Measurements from ENCODE around the gene FNDC3B. TPM values are rescaled to one million over a fixed set of nuclear protein-coding genes. Genes with fewer than 3 reads are reported as not detected.

FNDC3B gene
- total and polyA plus RNA-seq, 5 donors from 2014 or later = 6.8 to 31.8 (median 11.7) TPM

DNA sequence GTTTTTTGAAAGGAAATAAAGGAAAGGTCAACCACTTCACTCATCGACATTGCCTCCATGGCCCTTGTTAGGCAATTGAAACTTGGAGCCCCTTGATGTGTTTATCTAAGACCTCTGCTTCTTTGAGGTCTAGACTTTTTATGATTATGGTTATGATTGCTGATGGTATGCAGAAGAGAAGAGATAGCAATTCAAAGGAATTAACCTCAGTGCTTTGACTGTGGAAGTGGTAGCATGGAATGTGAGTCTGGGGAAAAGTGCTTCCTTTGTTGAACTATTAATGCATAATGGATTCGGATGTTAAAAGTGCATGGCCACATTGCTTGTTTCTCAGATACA lies 46.1 kb downstream of the FNDC3B start:
- H3K27ac Mint-ChIP-seq = no peak overlapping the region
- Histone ChIP-seq H3K27me3 (ENCODE audit: control insufficient read depth, insufficient read depth, low read length) (no peaks in the 10 kb centered on the region), H3K36me3 (ENCODE audit: control insufficient read depth, insufficient read depth, low read length) (peaks cover 4% of the 10 kb centered on the region), H3K27ac (ENCODE audit: insufficient read depth, low read length, poor library complexity, severe bottlenecking) (no peak overlapping the region), H3K4me3 (ENCODE audit: low read depth, low read length) (no peak overlapping the region), H3K4me1 (ENCODE audit: control insufficient read depth, insufficient read depth, low read length, poor library complexity, severe bottlenecking) (peaks cover 12% of the 10 kb centered on the region), H3K9me3 (ENCODE audit: control insufficient read depth in 2 of 2, low read length in 2 of 2) (no peaks in the 10 kb centered on the region)
- no peaks in the 10 kb centered on the region for H3K27me3 Mint-ChIP-seq
- H3K4me1 Mint-ChIP-seq = peaks cover 35 to 44% (median 39%) of the 10 kb centered on the region in 4 donors
- ATAC-seq (ENCODE audit: low read depth in 2 of 2) = no peak
- no peak overlapping the region for H3K4me3 Mint-ChIP-seq
- H3K9me3 Mint-ChIP-seq = peaks cover 0 to 1% (median 0%) of the 10 kb centered on the region in 7 donors
- DNase-seq = no peak
- H3K36me3 Mint-ChIP-seq = peaks cover 10% of the 10 kb centered on the region

DNA sequence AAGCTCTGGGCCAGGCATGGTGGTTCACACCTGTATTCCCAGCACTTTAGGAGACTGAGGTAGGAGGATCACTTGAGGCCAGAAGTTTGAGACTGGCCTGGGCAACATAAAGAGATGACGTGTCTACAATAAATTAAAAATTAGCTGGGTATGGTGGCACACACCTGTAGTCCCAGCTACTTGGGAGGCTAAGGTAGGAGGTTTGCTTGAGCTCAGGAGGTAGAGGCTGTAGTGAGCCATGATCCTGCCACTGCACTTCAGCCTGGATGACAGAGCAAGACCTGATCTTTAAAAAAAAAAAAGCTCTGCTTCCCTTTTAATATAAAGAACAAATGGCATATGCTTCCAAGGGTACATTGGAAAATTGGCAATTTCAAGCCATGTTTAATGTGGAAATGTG lies 46.7 kb downstream of the FNDC3B start:
- H3K4me1 Mint-ChIP-seq = peaks cover 30 to 43% (median 39%) of the 10 kb centered on the region in 4 donors
- Histone ChIP-seq H3K27ac (ENCODE audit: insufficient read depth, low read length, poor library complexity, severe bottlenecking) (no peak overlapping the region), H3K4me3 (ENCODE audit: low read depth, low read length) (no peak overlapping the region), H3K27me3 (ENCODE audit: control insufficient read depth, insufficient read depth, low read length) (no peaks in the 10 kb centered on the region), H3K36me3 (ENCODE audit: control insufficient read depth, insufficient read depth, low read length) (peaks cover 4% of the 10 kb centered on the region), H3K9me3 (ENCODE audit: control insufficient read depth in 2 of 2, low read length in 2 of 2) (no peaks in the 10 kb centered on the region), H3K4me1 (ENCODE audit: control insufficient read depth, insufficient read depth, low read length, poor library complexity, severe bottlenecking) (peaks cover 12% of the 10 kb centered on the region)
- ATAC-seq (ENCODE audit: low read depth in 2 of 2) (no peak), DNase-seq (no peak)
- H3K4me3 Mint-ChIP-seq = no peak overlapping the region
- H3K9me3 Mint-ChIP-seq = peaks cover 0 to 1% (median 0%) of the 10 kb centered on the region in 7 donors
- peaks cover 10% of the 10 kb centered on the region for H3K36me3 Mint-ChIP-seq
- H3K27me3 Mint-ChIP-seq = no peaks in the 10 kb centered on the region
- no peak overlapping the region for H3K27ac Mint-ChIP-seq

DNA sequence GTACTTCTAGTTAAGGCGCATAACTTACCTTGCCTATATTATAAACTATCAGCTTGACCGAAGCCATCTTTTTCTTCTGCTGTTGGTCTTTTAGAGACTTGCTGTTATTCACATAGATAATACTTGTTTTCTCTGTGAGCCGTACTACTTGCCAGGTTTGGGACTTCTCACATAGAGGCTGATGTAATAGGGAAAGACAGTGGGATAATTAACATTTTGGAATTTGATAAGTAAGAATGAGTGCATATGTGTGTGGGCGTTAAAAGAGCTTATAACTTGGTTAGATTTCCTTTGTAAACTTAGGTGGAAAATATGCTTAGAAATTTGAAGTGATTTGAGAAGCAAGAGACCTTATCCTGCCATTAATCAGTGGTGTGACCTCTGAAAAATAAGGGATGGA lies 47.8 kb downstream of the FNDC3B start:
- no peak overlapping the region for H3K4me3 Mint-ChIP-seq
- no peak for ATAC-seq (ENCODE audit: low read depth in 2 of 2)
- H3K27ac ChIP-seq (ENCODE audit: insufficient read depth, low read length, poor library complexity, severe bottlenecking) = no peak overlapping the region

DNA sequence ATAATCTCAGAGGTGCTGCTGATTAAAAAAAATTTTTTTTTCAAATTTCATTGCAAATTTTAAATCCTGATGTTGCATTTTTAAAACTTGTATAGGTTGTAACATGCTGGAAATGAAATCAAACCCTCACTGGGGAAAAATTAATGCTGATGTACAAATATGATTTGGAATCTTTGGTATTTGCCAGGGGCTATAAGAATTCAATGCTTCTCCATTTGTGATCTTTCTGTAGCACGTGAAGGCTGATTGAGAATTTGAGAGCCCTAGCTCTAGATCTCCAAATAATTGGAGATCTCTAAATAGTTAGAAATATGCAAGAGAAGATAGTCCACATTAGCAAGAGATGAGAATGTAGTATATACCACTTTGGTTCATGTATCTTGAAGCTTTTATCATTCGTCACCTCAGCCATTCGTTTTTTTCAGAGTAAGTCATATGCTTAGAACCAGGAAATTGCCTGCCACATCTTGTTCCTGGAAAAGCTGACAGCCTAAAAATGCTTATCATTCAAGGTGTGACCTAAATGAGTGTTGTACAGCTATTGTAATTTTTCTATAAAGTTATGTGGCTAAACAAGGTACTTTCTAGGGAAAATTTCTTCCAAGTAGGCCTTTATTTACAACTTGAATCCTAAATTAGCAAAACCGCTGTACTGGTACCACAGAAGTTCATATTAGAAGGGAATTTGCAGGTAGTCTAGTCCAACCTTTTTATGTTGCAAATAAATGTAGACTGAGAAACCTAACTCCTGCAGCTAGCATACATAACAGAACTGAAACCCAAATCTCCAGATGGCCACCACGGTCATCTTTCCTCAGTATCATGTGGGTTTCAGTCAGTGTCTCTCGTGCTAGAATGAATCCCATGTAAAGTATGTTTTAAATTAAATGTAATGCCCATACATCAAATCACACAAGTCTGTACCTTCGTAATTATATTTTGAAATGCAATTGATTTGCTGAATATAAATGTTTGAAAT lies 48.5 kb downstream of the FNDC3B start:
- peaks cover 33 to 54% (median 36%) of the 10 kb centered on the region in 4 donors for H3K4me1 Mint-ChIP-seq
- ATAC-seq (ENCODE audit: low read depth in 2 of 2) (peak; percentile 50 to 59), DNase-seq (peak in 1 of 3 donors; percentile 86)
- Histone ChIP-seq H3K27ac (ENCODE audit: insufficient read depth, low read length, poor library complexity, severe bottlenecking) (no peak overlapping the region), H3K4me1 (ENCODE audit: control insufficient read depth, insufficient read depth, low read length, poor library complexity, severe bottlenecking) (peaks cover 12% of the 10 kb centered on the region), H3K4me3 (ENCODE audit: low read depth, low read length) (peak overlapping the region; percentile 26), H3K36me3 (ENCODE audit: control insufficient read depth, insufficient read depth, low read length) (peaks cover 4% of the 10 kb centered on the region), H3K27me3 (ENCODE audit: control insufficient read depth, insufficient read depth, low read length) (no peaks in the 10 kb centered on the region), H3K9me3 (ENCODE audit: control insufficient read depth in 2 of 2, low read length in 2 of 2) (no peaks in the 10 kb centered on the region)
- H3K4me3 Mint-ChIP-seq = peak overlapping the region in 2 of 4 donors; percentile 4 to 24
- peaks cover 10% of the 10 kb centered on the region for H3K36me3 Mint-ChIP-seq
- no peaks in the 10 kb centered on the region for H3K27me3 Mint-ChIP-seq
- peaks cover 0 to 1% (median 0%) of the 10 kb centered on the region in 7 donors for H3K9me3 Mint-ChIP-seq
- peak overlapping the region; percentile 41 to 74 (median 56) for H3K27ac Mint-ChIP-seq

More for the DNA sequence above, 47.8 kb downstream of the FNDC3B start:
- DNase-seq = no peak
- H3K4me1 Mint-ChIP-seq = peaks cover 34 to 50% (median 36%) of the 10 kb centered on the region in 4 donors
- Histone ChIP-seq H3K27me3 (ENCODE audit: control insufficient read depth, insufficient read depth, low read length) (no peaks in the 10 kb centered on the region), H3K4me3 (ENCODE audit: low read depth, low read length) (peak overlapping the region; percentile 4), H3K36me3 (ENCODE audit: control insufficient read depth, insufficient read depth, low read length) (peaks cover 4% of the 10 kb centered on the region), H3K4me1 (ENCODE audit: control insufficient read depth, insufficient read depth, low read length, poor library complexity, severe bottlenecking) (peaks cover 12% of the 10 kb centered on the region), H3K9me3 (ENCODE audit: control insufficient read depth in 2 of 2, low read length in 2 of 2) (no peaks in the 10 kb centered on the region)
- H3K27ac Mint-ChIP-seq = peak overlapping the region in 2 of 3 donors; percentile 22 to 74
- no peaks in the 10 kb centered on the region for H3K27me3 Mint-ChIP-seq
- peaks cover 10% of the 10 kb centered on the region for H3K36me3 Mint-ChIP-seq
- H3K9me3 Mint-ChIP-seq = peaks cover 0 to 1% (median 0%) of the 10 kb centered on the region in 7 donors

DNA sequence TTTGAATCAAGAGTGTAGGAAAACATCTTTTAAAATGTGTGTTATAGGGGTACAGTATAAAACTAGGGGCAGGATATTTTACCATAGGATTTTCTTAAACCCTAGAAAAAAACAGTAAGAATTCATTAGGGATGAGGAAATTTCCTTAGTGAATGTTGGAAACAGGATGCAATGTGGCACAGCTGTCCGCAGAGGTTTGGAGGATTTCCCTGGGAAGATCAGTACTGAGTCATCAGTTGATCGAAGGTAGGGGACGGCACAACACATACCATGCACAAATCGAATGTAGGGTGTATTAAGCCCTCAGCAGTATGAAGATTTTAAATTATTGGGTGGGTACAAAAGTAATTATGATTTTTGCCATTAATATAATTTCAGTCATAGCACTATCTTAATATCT lies 49.9 kb downstream of the FNDC3B start:
- H3K27ac Mint-ChIP-seq = no peak overlapping the region
- DNase-seq = no peak
- Histone ChIP-seq H3K4me1 (ENCODE audit: control insufficient read depth, insufficient read depth, low read length, poor library complexity, severe bottlenecking) (peaks cover 12% of the 10 kb centered on the region), H3K27me3 (ENCODE audit: control insufficient read depth, insufficient read depth, low read length) (no peaks in the 10 kb centered on the region), H3K27ac (ENCODE audit: insufficient read depth, low read length, poor library complexity, severe bottlenecking) (no peak overlapping the region), H3K4me3 (ENCODE audit: low read depth, low read length) (no peak overlapping the region), H3K9me3 (ENCODE audit: control insufficient read depth in 2 of 2, low read length in 2 of 2) (no peaks in the 10 kb centered on the region), H3K36me3 (ENCODE audit: control insufficient read depth, insufficient read depth, low read length) (no peaks in the 10 kb centered on the region)
- peaks cover 26 to 55% (median 30%) of the 10 kb centered on the region in 4 donors for H3K4me1 Mint-ChIP-seq
- H3K9me3 Mint-ChIP-seq = peaks cover 0 to 1% (median 0%) of the 10 kb centered on the region in 7 donors
- peaks cover 4% of the 10 kb centered on the region for H3K36me3 Mint-ChIP-seq
- H3K27me3 Mint-ChIP-seq = no peaks in the 10 kb centered on the region
- ATAC-seq (ENCODE audit: low read depth in 2 of 2) = no peak
- H3K4me3 Mint-ChIP-seq = no peak overlapping the region

DNA sequence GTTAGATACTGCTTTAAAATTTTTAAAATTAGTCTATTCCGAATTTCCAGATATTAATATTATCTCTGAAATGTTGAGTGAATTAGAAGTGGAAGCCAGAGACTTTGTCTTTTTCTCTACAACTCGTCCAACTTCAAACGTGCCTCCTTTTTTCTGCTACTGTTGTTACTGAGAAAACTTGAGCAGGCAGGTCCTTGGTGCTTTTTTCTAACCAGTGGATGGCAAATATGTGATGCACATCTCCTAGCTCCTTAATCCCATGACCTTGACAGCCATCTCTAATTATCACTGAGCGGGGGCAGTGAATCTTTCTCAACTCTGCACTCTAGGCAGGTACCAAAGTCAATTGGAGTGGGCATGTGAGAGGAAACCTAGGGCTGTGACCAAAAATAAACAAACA lies 50.7 kb downstream of the FNDC3B start:
- no peaks in the 10 kb centered on the region for H3K27me3 ChIP-seq (ENCODE audit: control insufficient read depth, insufficient read depth, low read length)
- Mint-ChIP-seq H3K9me3 (peaks cover 0 to 1% (median 0%) of the 10 kb centered on the region in 7 donors), H3K4me3 (no peak overlapping the region), H3K27ac (peak overlapping the region in 1 of 3 donors; percentile 49), H3K36me3 (peaks cover 4% of the 10 kb centered on the region), H3K4me1 (peaks cover 21 to 58% (median 32%) of the 10 kb centered on the region in 4 donors), H3K27me3 (no peaks in the 10 kb centered on the region)
- no peak for ATAC-seq (ENCODE audit: low read depth in 2 of 2)
- no peaks in the 10 kb centered on the region for H3K36me3 ChIP-seq (ENCODE audit: control insufficient read depth, insufficient read depth, low read length)
- peaks cover 16% of the 10 kb centered on the region for H3K4me1 ChIP-seq (ENCODE audit: control insufficient read depth, insufficient read depth, low read length, poor library complexity, severe bottlenecking)
- DNase-seq = no peak
- H3K9me3 ChIP-seq (ENCODE audit: control insufficient read depth in 2 of 2, low read length in 2 of 2) = no peaks in the 10 kb centered on the region
- no peak overlapping the region for H3K27ac ChIP-seq (ENCODE audit: insufficient read depth, low read length, poor library complexity, severe bottlenecking)
- H3K4me3 ChIP-seq (ENCODE audit: low read depth, low read length) = no peak overlapping the region

DNA sequence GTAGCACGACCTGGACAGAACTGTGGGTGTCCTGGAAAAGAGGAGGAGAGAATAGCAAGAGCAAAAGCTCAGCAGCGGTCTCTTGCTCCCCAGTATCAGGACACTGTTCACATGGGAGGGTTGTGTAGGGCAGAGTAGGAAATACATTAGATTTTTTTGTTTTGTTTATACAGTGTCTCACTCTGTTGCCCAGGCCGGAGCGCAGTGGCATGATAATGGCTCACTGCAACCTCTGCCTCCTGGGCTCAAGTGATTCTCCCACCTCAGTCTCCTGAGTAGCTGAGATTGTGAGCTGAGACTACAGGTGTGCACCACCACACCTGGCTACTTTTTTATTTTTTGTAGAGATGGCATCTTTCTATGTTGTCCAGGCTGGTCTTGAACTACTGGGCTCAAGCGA lies 53.3 kb downstream of the FNDC3B start:
- Histone ChIP-seq H3K4me3 (ENCODE audit: low read depth, low read length) (no peak overlapping the region), H3K9me3 (ENCODE audit: control insufficient read depth in 2 of 2, low read length in 2 of 2) (no peaks in the 10 kb centered on the region), H3K4me1 (ENCODE audit: control insufficient read depth, insufficient read depth, low read length, poor library complexity, severe bottlenecking) (peaks cover 10% of the 10 kb centered on the region), H3K27ac (ENCODE audit: insufficient read depth, low read length, poor library complexity, severe bottlenecking) (no peak overlapping the region), H3K27me3 (ENCODE audit: control insufficient read depth, insufficient read depth, low read length) (no peaks in the 10 kb centered on the region), H3K36me3 (ENCODE audit: control insufficient read depth, insufficient read depth, low read length) (no peaks in the 10 kb centered on the region)
- H3K27me3 Mint-ChIP-seq = no peaks in the 10 kb centered on the region
- H3K27ac Mint-ChIP-seq = no peak overlapping the region
- H3K9me3 Mint-ChIP-seq = no peaks in the 10 kb centered on the region
- H3K36me3 Mint-ChIP-seq = no peaks in the 10 kb centered on the region
- H3K4me1 Mint-ChIP-seq = peaks cover 21 to 61% (median 36%) of the 10 kb centered on the region in 4 donors
- no peak for DNase-seq
- no peak for ATAC-seq (ENCODE audit: low read depth in 2 of 2)
- no peak overlapping the region for H3K4me3 Mint-ChIP-seq
